ENCODE measurements around the gene MTIF3.
A peak's percentile ranks its signal among the peaks of the same experiment; 100 is the strongest.

The MTIF3 gene

GRCh38 chr13:27476943-27477703 is 26.8 kb upstream of the MTIF3 start:
- Histone ChIP-seq H3K36me3 (ENCODE audit: insufficient read depth, low read length) (no peaks in the 10 kb centered on the region), H3K4me3 (ENCODE audit: low read depth in 1 of 2, low read length in 2 of 2) (no peak overlapping the region), H3K27ac (ENCODE audit: low read depth, low read length) (no peak overlapping the region), H3K9me3 (ENCODE audit: low read length) (no peaks in the 10 kb centered on the region), H3K4me1 (ENCODE audit: insufficient read depth, low read length) (no peaks in the 10 kb centered on the region), H3K27me3 (ENCODE audit: control insufficient read depth in 1 of 2, insufficient read depth in 2 of 2, low read length in 2 of 2) (no peaks in the 10 kb centered on the region), H3K9ac (ENCODE audit: low read length) (no peak overlapping the region)

DNA sequence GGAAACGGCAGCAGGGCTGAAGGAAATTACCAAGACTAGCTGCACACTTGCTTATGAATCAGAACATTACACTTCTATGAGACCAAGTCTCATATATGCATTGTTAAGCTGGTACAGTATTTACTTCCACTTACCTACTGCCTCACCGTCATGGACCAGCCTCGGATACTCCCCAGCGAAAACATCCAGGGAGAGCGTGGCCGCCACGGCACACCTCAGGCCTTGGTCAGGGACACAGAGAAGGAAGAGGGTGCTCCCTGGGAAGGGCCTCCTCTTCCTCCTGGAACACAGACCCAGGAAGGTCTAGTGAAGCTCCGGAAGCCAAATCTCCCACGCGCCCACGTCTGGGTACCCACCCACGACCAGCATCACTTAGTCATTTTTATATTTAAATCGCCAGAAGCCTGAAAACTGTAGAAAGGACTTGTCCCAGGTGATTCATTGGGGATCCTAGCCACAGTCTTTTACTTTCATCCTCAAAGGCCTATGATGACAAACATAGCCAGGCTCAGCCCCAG is 24.4 kb upstream of the MTIF3 start:
- H3K27ac ChIP-seq (ENCODE audit: low read depth, low read length) = no peak overlapping the region
- no peaks in the 10 kb centered on the region for H3K9me3 ChIP-seq (ENCODE audit: low read length)
- no peaks in the 10 kb centered on the region for H3K4me1 ChIP-seq (ENCODE audit: insufficient read depth, low read length)
- no peaks in the 10 kb centered on the region for H3K36me3 ChIP-seq (ENCODE audit: insufficient read depth, low read length)
- no peak overlapping the region for H3K9ac ChIP-seq (ENCODE audit: low read length)
- no peak overlapping the region for H3K4me3 ChIP-seq (ENCODE audit: low read depth in 1 of 2, low read length in 2 of 2)
- H3K27me3 ChIP-seq (ENCODE audit: control insufficient read depth in 1 of 2, insufficient read depth in 2 of 2, low read length in 2 of 2) = no peaks in the 10 kb centered on the region

DNA sequence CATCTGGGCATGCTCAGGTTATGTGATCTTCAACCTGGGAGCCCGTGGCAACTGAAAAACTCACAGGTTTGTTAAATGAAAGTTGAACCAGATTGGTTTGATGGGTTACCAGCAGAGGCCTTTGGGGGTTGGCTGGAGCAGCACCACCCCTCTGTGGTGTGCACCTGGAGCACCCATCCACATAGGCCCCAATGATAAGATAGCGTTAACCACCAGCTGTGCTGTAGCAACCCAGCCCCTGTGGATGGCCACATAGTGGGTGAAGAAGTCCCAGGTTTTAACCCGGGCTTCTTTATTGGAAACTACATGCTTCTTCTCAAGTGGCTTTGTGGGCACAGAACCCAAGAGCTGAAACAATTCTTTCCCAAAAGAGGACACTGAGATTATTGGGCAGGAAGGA is 22.6 kb upstream of the MTIF3 start:
- Histone ChIP-seq H3K4me1 (ENCODE audit: insufficient read depth, low read length) (no peaks in the 10 kb centered on the region), H3K27me3 (ENCODE audit: control insufficient read depth in 1 of 2, insufficient read depth in 2 of 2, low read length in 2 of 2) (no peaks in the 10 kb centered on the region), H3K9ac (ENCODE audit: low read length) (no peak overlapping the region), H3K9me3 (ENCODE audit: low read length) (no peaks in the 10 kb centered on the region), H3K27ac (ENCODE audit: low read depth, low read length) (no peak overlapping the region), H3K36me3 (ENCODE audit: insufficient read depth, low read length) (no peaks in the 10 kb centered on the region), H3K4me3 (ENCODE audit: low read depth in 1 of 2, low read length in 2 of 2) (no peak overlapping the region)

- Histone ChIP-seq H3K9ac (ENCODE audit: low read length) (no peak overlapping the region), H3K36me3 (ENCODE audit: insufficient read depth, low read length) (no peaks in the 10 kb centered on the region), H3K9me3 (ENCODE audit: low read length) (no peaks in the 10 kb centered on the region), H3K4me3 (ENCODE audit: low read depth in 1 of 2, low read length in 2 of 2) (no peak overlapping the region), H3K27me3 (ENCODE audit: control insufficient read depth in 1 of 2, insufficient read depth in 2 of 2, low read length in 2 of 2) (no peaks in the 10 kb centered on the region), H3K27ac (ENCODE audit: low read depth, low read length) (no peak overlapping the region), H3K4me1 (ENCODE audit: insufficient read depth, low read length) (no peaks in the 10 kb centered on the region)
These were observed 22.1 kb upstream of the MTIF3 start for GRCh38 chr13:27472441-27472840.

GRCh38 chr13:27470075-27470820 is 19.9 kb upstream of the MTIF3 start:
- H3K4me3 ChIP-seq (ENCODE audit: low read depth in 1 of 2, low read length in 2 of 2) = no peak overlapping the region
- peaks cover 3% of the 10 kb centered on the region for H3K4me1 ChIP-seq (ENCODE audit: insufficient read depth, low read length)
- H3K9me3 ChIP-seq (ENCODE audit: low read length) = no peaks in the 10 kb centered on the region
- H3K36me3 ChIP-seq (ENCODE audit: insufficient read depth, low read length) = no peaks in the 10 kb centered on the region
- no peak overlapping the region for H3K9ac ChIP-seq (ENCODE audit: low read length)
- H3K27ac ChIP-seq (ENCODE audit: low read depth, low read length) = no peak overlapping the region
- no peaks in the 10 kb centered on the region for H3K27me3 ChIP-seq (ENCODE audit: control insufficient read depth in 1 of 2, insufficient read depth in 2 of 2, low read length in 2 of 2)

GRCh38 chr13:27466513-27466912 is 16.1 kb upstream of the MTIF3 start:
- peaks cover 18% of the 10 kb centered on the region for H3K4me1 ChIP-seq (ENCODE audit: insufficient read depth, low read length)
- H3K9me3 ChIP-seq (ENCODE audit: low read length) = no peaks in the 10 kb centered on the region
- no peak overlapping the region for H3K9ac ChIP-seq (ENCODE audit: low read length)
- no peaks in the 10 kb centered on the region for H3K36me3 ChIP-seq (ENCODE audit: insufficient read depth, low read length)
- no peak overlapping the region for H3K27ac ChIP-seq (ENCODE audit: low read depth, low read length)
- no peak overlapping the region for H3K4me3 ChIP-seq (ENCODE audit: low read depth in 1 of 2, low read length in 2 of 2)
- no peaks in the 10 kb centered on the region for H3K27me3 ChIP-seq (ENCODE audit: control insufficient read depth in 1 of 2, insufficient read depth in 2 of 2, low read length in 2 of 2)

- no peaks in the 10 kb centered on the region for H3K36me3 ChIP-seq (ENCODE audit: insufficient read depth, low read length)
- no peaks in the 10 kb centered on the region for H3K9me3 ChIP-seq (ENCODE audit: low read length)
- H3K27ac ChIP-seq (ENCODE audit: low read depth, low read length) = no peak overlapping the region
- H3K27me3 ChIP-seq (ENCODE audit: control insufficient read depth in 1 of 2, insufficient read depth in 2 of 2, low read length in 2 of 2) = no peaks in the 10 kb centered on the region
- H3K4me1 ChIP-seq (ENCODE audit: insufficient read depth, low read length) = peaks cover 18% of the 10 kb centered on the region
- no peak overlapping the region for H3K4me3 ChIP-seq (ENCODE audit: low read depth in 1 of 2, low read length in 2 of 2)
- H3K9ac ChIP-seq (ENCODE audit: low read length) = no peak overlapping the region
These were observed 15.2 kb upstream of the MTIF3 start for GRCh38 chr13:27465611-27466010.

DNA sequence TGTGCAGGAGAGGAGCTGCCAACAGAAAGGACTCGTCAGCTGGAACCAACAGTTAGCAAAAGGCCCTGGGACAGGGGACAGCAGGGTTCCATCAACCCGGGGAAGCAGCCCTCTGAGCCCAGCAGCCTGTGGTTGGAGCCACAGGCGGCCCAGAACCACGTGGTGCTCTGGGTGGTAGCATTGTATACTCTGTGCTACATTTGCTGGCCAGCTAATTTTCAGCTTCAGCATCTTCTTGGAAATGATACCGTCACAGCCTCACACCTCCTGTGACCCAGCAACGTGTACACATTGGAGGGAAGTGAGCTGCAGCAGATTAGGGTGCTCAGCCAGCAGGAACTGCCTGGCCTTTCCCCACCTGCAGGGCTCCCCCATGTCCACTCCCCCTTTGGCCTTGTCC is 13.1 kb upstream of the MTIF3 start:
- Histone ChIP-seq H3K9ac (ENCODE audit: low read length) (no peak overlapping the region), H3K9me3 (ENCODE audit: low read length) (no peaks in the 10 kb centered on the region), H3K4me1 (ENCODE audit: insufficient read depth, low read length) (peaks cover 18% of the 10 kb centered on the region), H3K36me3 (ENCODE audit: insufficient read depth, low read length) (no peaks in the 10 kb centered on the region), H3K4me3 (ENCODE audit: low read depth in 1 of 2, low read length in 2 of 2) (no peak overlapping the region), H3K27ac (ENCODE audit: low read depth, low read length) (no peak overlapping the region), H3K27me3 (ENCODE audit: control insufficient read depth in 1 of 2, insufficient read depth in 2 of 2, low read length in 2 of 2) (no peaks in the 10 kb centered on the region)

DNA sequence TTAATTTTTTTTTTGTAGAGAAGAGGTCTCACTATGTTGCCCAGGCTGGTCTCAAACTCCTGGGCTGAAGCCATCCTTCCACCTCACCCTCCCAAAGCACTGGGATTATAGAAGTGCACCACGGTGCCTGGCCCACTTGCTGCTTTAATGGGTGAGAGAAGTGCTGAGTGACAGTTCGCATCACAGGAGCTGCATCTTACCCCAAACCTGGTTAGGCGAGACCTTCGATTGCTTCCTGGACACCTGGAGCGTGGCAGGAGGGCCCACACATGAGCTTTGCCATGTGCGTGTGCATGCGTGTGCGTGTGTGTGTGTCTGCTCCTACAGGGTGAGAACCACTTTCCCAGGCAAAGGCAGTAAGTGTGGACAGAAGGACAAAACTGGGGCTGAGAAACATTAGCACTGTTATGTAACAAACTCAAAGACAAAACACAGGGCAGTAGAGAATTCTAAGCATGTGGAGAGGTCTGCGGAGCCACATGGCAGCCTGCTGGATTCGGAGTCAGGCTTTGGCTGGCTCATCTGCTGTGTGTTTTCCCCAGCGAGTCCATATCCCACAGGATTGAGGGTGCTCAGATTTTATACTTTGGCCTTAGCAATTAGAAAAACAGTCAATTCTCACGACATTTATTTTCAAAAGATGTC is 11.7 kb upstream of the MTIF3 start:
- no peaks in the 10 kb centered on the region for H3K27me3 ChIP-seq (ENCODE audit: control insufficient read depth in 1 of 2, insufficient read depth in 2 of 2, low read length in 2 of 2)
- H3K9ac ChIP-seq (ENCODE audit: low read length) = no peak overlapping the region
- H3K4me3 ChIP-seq (ENCODE audit: low read depth in 1 of 2, low read length in 2 of 2) = peak overlapping the region in 1 of 2 donors; percentile 8
- peaks cover 16% of the 10 kb centered on the region for H3K4me1 ChIP-seq (ENCODE audit: insufficient read depth, low read length)
- H3K27ac ChIP-seq (ENCODE audit: low read depth, low read length) = peak overlapping the region; percentile 64
- no peaks in the 10 kb centered on the region for H3K9me3 ChIP-seq (ENCODE audit: low read length)
- no peaks in the 10 kb centered on the region for H3K36me3 ChIP-seq (ENCODE audit: insufficient read depth, low read length)

GRCh38 chr13:27455331-27455855 is 5.0 kb upstream of the MTIF3 start:
- H3K27ac ChIP-seq (ENCODE audit: low read depth, low read length) = no peak overlapping the region
- peaks cover 29% of the 10 kb centered on the region for H3K4me1 ChIP-seq (ENCODE audit: insufficient read depth, low read length)
- H3K36me3 ChIP-seq (ENCODE audit: insufficient read depth, low read length) = no peaks in the 10 kb centered on the region
- no peaks in the 10 kb centered on the region for H3K27me3 ChIP-seq (ENCODE audit: control insufficient read depth in 1 of 2, insufficient read depth in 2 of 2, low read length in 2 of 2)
- no peak overlapping the region for H3K9ac ChIP-seq (ENCODE audit: low read length)
- H3K9me3 ChIP-seq (ENCODE audit: low read length) = no peaks in the 10 kb centered on the region
- H3K4me3 ChIP-seq (ENCODE audit: low read depth in 1 of 2, low read length in 2 of 2) = peak overlapping the region; percentile 12 to 26

DNA sequence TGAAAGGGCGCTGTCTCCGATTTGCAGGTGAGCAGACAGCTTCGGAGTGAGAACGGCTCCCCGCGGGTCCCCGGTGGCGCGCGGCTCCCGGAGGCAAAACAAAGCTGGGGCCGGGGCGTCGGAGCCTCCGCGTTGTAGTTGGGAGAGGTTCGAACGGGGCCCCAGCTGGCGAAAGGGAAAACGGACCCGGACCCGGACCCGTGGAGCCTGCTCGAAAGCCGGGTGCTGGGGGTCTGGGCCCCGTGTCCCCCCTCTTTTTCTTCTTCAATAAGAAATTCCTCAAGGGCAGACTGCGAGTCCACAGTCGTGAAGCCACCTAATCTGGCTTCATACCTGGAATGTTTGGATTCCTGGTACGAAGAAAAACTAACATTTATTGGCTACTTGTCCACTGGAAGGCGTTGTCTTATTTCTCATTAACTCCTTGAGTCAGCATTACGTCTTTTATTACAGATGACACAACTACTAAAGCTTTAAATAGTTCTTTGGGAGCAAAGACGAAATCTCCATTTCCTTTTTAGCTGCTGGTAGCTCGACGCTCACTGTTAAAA is 632 bp upstream of the MTIF3 start:
- peak overlapping the region; percentile 94 for H3K9ac ChIP-seq (ENCODE audit: low read length)
- peaks cover 46% of the 10 kb centered on the region for H3K4me1 ChIP-seq (ENCODE audit: insufficient read depth, low read length)
- no peaks in the 10 kb centered on the region for H3K27me3 ChIP-seq (ENCODE audit: control insufficient read depth in 1 of 2, insufficient read depth in 2 of 2, low read length in 2 of 2)
- peak overlapping the region; percentile 73 to 94 for H3K4me3 ChIP-seq (ENCODE audit: low read depth in 1 of 2, low read length in 2 of 2)
- H3K27ac ChIP-seq (ENCODE audit: low read depth, low read length) = peak overlapping the region; percentile 81
- no peaks in the 10 kb centered on the region for H3K9me3 ChIP-seq (ENCODE audit: low read length)
- no peaks in the 10 kb centered on the region for H3K36me3 ChIP-seq (ENCODE audit: insufficient read depth, low read length)

Measured in muscle layer of colon (tissue), 2 donors.